Stimulated activated CD4-positive, alpha-beta T cell treated with anti-CD3 and anti-CD28 coated beads, Interleukin-15, amount 100 ng/mL, for 1 hour (primary cell): Measurements from ENCODE around the gene KRTAP4-1.
"Not testable (repeated sequence)": the region's sequence is repeated elsewhere in the genome, so short reads cannot be mapped to it uniquely, and the experiment has no call there.

Experiments used
- DNase-seq, 2 donors: peaks; one replicate each; pipeline ENCODE4 v3.0.0-alpha.2; 2020; ENCODE audit warnings: low read depth in 1 of 2, low spot score in 1 of 2

KRTAP4-1 gene

GRCh38 chr17:41184480-41184961 lies at the start of gene KRTAP4-1:
TSS of gene KRTAP4-1 (minus strand) at chr17:41184911. CDS start at chr17:41184854, 57 bp downstream.
- DNase-seq, result no peak

GRCh38 chr17:41232399-41233105 lies 47.8 kb upstream of the KRTAP4-1 start, which contains the start of gene KRTAP9-3:
TSS of gene KRTAP9-3 (plus strand) at chr17:41232449. CDS start at chr17:41232502, 53 bp downstream.
- not testable (repeated sequence) for DNase-seq

GRCh38 chr17:41231731-41232130 lies 47.0 kb upstream of the KRTAP4-1 start:
- DNase-seq, result no peak

GRCh38 chr17:41230094-41230493 lies 45.4 kb upstream of the KRTAP4-1 start:
- DNase-seq, result no peak

GRCh38 chr17:41226598-41227095 lies 41.9 kb upstream of the KRTAP4-1 start, which contains the start of gene KRTAP9-2:
TSS of gene KRTAP9-2 (plus strand) at chr17:41226648. CDS start at chr17:41226655, 7 bp downstream.
- DNase-seq, result not testable (repeated sequence)

GRCh38 chr17:41226051-41226450 lies 41.3 kb upstream of the KRTAP4-1 start:
- no peak for DNase-seq

- no peak for DNase-seq
Observed at GRCh38 chr17:41223821-41224220, 39.1 kb upstream of the KRTAP4-1 start.

- no peak for DNase-seq
Observed at GRCh38 chr17:41215681-41216080, 31.0 kb upstream of the KRTAP4-1 start.

- DNase-seq, result no peak
Observed at GRCh38 chr17:41212524-41213169, 27.9 kb upstream of the KRTAP4-1 start.

GRCh38 chr17:41211845-41212466 lies 27.2 kb upstream of the KRTAP4-1 start:
- DNase-seq, result no peak

- DNase-seq, result no peak
Observed at GRCh38 chr17:41199421-41200078, 14.8 kb upstream of the KRTAP4-1 start.

GRCh38 chr17:41196068-41196467 lies 11.4 kb upstream of the KRTAP4-1 start:
- no peak for DNase-seq

- DNase-seq, result no peak
Observed at GRCh38 chr17:41190328-41190727, 5.6 kb upstream of the KRTAP4-1 start.

GRCh38 chr17:41189837-41190318 lies 5.2 kb upstream of the KRTAP4-1 start, which contains the start of gene KRTAP9-1:
TSS of gene KRTAP9-1 (plus strand) at chr17:41189887. CDS start at chr17:41189887, 0 bp downstream.
- not testable (repeated sequence) for DNase-seq

GRCh38 chr17:41186872-41187271 lies 2.2 kb upstream of the KRTAP4-1 start:
- DNase-seq, result no peak

- no peak for DNase-seq
Observed at GRCh38 chr17:41185001-41185400, 290 bp upstream of the KRTAP4-1 start.

- no peak for DNase-seq
Observed at GRCh38 chr17:41178843-41179616, 5.7 kb downstream of the KRTAP4-1 start.

GRCh38 chr17:41178341-41178740 lies 6.4 kb downstream of the KRTAP4-1 start:
- DNase-seq, result no peak

GRCh38 chr17:41177727-41178271 lies 6.9 kb downstream of the KRTAP4-1 start, which contains the start of gene KRTAP4-2:
TSS of gene KRTAP4-2 (minus strand) at chr17:41178221. CDS start at chr17:41178164, 57 bp downstream.
- no peak for DNase-seq
